Measurements from ENCODE around the gene ZNF213.

ZNF213 gene, protein sequence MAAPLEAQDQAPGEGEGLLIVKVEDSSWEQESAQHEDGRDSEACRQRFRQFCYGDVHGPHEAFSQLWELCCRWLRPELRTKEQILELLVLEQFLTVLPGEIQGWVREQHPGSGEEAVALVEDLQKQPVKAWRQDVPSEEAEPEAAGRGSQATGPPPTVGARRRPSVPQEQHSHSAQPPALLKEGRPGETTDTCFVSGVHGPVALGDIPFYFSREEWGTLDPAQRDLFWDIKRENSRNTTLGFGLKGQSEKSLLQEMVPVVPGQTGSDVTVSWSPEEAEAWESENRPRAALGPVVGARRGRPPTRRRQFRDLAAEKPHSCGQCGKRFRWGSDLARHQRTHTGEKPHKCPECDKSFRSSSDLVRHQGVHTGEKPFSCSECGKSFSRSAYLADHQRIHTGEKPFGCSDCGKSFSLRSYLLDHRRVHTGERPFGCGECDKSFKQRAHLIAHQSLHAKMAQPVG

DNA sequence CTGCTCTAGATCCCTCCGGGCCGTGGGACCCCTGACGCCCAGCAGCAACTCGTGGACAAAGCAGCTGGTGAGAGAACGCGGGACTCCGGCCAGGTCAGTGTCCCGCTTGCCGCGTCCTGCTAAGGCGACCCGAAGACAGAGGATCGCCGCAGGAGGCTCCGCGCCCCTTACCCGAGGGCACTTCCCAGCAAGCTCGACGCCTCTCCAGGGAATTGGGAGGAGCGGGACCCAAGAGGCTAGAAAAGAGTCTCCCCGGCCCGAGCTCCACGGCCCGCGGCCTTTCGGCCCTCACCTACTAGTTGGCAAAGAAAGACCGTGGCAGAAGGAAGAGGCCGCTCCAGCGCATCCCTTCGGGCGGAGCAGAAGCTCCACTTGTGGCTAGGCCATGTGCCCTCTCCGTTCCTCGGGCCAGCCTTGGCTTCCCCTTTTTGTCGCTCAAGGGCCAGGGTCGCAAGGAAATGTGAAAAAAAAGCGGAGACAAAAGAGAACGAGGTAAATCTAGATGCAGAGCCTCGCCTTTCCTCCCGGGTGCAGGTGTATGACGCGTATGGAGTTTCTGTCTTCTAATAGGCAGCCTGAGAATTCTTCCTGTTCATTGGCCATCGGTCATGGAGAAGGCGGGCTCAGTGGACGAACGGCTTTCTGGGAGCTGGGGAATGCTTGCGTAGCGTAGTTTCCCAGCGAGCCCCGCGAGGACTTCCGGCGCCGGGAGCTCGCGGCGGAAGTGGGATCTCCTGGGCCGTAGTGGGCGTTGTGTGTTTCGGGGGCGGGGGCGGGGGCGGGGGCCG is at the start of gene ZNF213:
Gene ZNF213, plus strand, starts transcription at position 692 of the 788 bp plus-strand sequence. CDS start 2,252 bp downstream, outside the sequence.
- DNase-seq (ENCODE audit: low spot score), result peak; percentile 98

DNA sequence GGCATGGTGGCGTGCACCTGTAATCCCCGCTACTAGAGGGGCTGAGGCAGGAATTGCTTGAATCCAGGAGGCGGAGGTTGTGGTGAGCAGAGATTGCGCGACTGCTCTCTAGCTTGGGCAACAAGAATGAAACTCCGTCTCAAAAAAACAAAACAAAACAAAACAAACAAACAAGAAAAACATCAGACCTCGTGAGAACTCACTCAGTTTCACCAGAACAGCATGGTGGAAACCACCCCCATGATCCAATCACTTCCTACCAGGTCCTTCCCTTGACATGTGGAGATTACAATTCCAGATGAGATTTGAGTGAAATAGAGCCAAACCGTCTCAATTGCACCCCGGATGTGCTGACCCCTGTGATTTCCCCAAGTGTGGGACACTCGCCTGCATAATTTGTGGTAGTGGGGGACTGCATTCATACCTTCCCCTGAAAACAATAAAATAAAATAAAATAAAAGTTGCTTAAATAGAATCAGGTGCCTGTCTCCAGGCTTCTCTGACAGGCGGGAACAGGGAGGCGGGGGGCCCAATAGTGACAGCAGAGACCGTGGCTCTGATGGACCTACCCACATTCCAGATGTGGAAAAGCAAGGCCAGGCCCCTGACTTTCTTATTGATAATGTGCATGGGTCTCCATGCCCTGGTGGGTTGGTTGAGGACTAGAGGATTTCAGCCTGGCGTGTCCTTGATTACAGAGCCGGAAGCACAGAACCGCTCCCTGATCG is 48.8 kb upstream of the ZNF213 start:
- no peak for DNase-seq (ENCODE audit: low spot score)

DNA sequence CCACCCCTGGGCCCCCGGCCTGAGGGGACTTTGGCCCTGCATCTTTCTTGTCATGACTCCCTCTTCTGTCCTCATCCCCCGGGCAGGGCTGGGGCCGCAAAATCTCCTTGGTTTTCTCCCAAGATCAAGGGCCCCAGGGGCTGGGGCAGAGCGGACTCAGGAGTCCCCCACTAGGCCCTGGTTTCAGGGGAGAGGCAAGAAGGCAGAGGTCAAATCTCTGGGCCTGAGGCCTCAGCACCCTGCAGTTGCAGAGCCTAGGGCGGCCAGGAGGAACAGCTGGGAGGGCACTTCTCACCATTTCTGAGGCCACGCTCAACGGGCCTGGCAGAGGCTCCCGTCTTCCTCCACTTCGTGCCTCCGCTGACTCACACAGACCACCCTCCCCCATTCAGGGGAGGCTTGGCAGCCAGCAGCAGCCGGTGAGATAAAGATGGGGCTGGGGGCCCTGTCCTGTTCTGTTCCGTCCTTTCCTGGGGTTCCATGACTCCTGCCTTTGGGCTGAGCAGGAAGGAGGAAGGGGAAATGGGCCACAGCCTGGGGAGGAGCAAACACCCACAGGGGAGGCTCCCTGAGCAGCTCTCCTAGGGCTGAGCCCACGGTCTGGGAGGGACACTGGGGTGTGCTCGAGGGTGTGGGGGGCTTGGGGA is 48.1 kb upstream of the ZNF213 start:
- no peak for DNase-seq (ENCODE audit: low spot score)

DNA sequence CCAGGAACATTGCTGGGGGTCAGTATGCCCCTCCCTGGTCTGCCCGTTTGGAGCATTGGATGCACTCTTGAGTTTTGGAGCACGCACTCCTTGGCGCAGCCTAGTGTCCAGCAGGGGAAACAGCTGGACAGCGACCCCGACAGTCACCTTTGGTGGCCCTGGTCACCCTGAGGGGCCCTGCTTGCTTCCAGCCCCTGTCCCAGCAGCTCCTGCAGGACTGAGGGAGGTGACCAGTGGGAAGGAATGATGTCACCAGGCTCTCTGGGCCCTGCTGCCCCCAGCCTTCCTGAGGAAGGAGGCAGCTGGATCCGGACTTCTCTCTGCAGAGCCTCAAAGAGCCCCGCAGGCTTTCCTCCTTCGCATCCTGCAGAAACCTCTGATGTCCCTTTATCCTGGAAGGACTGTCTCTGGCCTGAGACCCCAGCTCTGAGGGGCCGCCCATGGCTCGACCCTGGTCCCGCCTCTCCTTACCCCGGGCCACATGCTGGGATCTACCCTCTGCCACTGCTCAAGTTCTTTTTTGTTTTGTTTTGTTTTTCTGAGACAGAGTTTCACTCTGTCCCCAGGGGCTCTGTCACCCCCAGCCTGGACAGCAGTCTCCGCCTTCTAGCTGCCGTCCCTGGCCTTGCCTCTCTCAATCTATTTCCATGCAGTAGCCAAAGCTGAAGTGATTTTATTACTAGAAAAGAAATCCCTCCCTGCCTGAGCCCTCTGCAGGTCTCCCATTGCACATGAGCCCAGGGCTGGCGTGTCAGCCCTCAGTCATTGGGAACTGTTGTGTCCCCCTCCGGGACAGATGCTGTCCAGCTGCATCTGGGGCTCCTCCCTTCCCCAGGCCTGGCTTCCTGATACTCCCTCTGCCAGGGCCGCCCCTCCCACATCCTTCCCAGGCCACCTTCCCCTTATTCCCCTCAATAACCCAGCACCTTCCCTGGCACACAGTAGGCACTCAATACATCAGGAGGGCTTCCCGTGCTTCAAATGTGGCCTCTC is 47.3 kb upstream of the ZNF213 start:
- no peak for DNase-seq (ENCODE audit: low spot score)

DNA sequence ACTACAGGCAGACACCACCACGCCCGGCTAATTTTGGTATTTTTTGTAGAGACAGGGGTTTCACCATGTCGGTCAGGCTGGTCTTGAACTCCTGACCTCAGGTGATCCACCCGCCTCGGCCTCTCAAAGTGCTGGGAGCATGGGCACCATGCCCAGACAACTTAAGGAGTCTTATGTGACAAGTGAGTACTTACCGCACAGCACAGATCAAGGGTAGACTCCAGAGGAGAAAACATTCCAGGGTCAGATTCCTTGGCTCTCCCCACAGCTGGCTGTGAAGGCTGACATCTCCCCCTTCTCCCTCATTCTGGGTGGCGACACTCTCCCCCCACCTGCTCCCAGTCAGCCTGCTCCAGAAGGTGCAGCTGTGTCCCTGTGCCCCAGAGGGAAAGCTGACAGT is 46.4 kb upstream of the ZNF213 start:
- DNase-seq (ENCODE audit: low spot score), result no peak

DNA sequence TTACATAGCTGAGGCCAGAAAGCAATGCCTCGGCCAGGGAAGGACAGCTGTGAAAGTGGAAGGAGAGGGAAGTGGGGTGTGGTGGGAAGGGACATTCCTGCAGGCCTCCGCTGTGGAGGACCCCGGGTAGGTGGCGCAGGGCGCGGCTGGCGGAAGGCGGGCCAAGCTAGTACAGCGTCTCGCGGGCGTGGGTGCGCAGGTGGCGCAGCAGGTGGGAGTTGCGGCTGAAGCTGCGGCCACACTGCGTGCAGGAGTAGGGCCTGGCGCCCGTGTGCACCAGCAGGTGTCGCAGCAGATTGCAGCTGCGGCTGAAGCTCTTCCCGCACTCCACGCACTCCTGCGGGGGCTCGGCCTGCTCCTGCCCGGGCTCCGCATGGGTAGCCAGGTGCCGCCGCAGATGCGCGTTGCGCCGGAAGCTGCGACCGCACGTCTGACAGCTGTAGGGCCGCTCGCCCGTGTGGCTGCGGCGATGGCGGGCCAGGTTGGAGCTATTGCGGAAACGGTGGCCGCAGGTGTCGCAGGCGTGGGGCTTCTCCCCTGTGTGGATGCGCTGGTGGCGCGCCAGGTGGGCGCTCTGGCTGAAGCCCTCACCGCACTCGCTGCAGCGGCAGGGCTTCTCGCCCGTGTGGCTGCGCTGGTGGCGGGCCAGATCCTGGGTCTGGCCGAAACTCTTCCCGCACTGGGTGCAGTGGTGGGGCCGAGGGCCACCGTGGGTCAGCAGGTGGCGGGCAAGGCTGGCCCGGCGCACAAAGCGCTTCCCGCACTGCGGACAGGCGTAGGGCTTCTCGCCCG is 45.7 kb upstream of the ZNF213 start:
- DNase-seq (ENCODE audit: low spot score), result no peak

DNA sequence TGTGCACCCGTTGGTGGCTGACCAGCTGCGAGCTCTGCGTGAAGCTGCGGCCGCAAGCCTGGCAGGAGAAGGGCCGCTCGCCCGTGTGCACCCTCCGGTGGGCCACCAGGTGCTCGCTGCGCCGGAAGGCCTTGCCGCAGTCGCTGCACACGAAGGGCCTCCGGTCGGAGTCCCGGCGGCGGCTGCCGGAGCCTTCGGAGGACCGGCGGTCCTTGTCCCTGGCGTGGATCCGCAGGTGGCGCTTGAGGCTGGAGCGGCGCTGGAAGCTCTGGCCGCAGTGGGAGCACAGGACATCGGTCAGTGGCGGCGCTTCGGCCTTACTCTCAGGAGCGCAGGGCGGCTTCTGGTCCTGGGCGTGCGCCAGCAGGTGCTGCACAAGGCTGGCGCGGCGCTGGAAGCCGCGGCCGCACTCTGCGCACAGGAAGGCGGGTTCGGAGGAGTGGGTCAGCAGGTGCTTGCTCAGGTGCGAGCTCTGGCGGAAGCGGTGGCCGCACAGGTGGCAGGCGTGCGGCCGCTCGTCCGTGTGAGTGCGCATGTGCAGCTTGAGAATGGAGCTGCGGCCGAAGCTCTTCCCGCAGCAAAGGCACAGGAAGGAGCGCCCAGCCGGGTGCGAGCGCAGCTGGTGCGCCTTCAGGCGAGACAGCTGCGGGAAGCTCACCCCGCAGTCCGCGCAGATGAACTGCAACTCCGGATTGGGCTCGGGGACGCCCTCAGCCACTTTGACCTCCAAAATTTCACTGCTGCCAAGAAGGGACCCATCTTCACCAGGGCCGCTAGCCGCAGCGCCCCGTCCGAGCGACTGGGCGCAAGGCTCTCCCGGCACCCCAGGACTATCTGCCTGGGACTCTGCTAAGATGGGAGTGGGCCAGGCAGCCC is 44.9 kb upstream of the ZNF213 start:
- DNase-seq (ENCODE audit: low spot score), result no peak

DNA sequence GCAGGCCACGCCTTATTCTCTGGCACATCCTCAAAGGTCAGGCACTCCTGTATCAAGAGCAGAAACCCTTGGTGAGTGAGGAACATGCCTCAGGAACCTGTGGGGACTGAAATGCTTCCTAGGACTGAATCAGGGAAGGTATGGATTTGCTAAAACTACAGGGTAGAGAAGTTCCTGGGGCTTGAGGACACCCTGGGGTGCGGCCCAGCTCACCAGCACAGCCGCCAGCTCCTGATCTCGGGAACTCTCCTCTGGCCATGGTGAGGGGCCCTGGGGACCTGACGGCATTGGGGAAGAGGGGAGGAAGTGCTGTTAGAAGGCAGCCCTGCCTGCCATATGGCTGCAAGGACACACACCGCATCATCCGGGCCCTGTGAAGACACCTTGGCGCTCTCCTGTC is 43.3 kb upstream of the ZNF213 start:
- no peak for DNase-seq (ENCODE audit: low spot score)

DNA sequence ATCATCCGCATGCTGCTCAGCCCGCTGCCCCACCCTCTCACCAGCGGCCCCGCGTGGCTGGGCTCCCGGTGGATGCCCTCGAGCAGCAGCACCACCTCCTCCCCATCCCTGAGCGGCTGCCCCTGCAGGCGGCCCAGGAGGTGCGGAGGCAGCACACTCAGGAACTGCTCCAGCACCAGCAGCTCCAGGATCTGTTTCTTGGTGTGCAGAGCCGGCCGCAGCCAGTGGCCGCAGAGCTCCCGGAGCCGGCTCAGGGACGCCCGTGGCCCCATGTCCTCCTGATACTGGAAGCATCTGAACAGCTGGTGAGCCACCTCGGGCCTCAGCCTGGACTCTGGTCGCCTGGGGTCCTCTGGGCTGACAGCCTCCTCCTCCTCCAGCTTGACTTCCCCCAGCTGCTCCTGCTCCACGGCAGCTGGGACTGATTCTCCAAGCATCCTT is 42.3 kb upstream of the ZNF213 start:
- DNase-seq (ENCODE audit: low spot score), result no peak

DNA sequence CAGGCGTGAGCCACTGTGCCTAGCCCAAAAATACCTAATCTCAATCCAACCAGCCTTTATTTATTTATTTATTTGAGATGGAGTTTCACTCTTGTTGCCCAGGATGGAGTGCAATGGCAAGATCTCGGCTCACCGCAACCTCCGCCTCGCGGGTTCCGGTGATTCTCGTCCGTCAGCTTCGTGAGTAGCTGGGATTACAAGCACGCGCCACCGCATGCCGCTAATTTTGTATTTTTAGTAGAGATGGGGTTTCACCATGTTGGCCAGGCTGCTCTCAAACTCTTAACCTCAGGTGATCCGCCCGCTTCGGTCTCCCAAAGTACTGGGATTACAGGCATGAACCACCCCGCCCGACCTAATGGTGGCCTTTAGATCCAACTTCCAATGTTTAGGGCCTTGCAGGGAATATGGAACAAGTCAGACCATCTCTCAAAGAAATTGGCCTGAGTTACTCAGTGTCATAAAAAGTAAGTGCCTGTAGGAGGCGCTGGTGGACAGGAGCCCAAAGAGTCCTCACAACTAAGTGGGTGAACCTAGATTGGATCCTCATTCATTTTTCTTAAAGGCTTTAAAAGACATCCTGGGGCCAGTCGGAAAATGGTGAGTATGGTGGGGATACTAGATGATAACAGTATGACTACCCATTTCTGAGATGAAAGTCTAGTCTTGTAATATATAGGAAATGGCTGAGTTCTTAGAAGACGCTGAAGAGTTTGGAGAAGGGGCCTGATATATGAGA is 40.4 kb upstream of the ZNF213 start:
- DNase-seq (ENCODE audit: low spot score), result peak; percentile 76

DNA sequence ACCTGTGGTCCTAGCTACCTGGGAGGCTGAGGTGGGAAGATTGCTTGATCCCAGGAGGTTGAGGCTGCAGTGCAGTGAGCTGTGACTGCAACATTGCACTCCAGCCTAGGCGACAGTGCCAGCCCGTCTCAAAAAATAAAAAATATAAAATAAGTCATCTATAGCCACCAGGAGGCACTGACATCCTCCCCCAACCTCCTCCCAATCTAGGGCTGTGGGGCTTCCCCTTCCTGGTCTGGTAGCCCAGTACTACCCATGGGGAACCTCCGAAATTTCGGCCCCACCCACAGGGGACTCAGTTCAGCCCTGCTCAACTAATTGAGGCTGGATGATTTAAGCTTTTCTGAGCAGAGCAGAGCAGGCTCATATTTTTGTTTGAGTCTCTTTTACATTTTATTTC is 39.0 kb upstream of the ZNF213 start:
- peak; percentile 32 for DNase-seq (ENCODE audit: low spot score)

DNA sequence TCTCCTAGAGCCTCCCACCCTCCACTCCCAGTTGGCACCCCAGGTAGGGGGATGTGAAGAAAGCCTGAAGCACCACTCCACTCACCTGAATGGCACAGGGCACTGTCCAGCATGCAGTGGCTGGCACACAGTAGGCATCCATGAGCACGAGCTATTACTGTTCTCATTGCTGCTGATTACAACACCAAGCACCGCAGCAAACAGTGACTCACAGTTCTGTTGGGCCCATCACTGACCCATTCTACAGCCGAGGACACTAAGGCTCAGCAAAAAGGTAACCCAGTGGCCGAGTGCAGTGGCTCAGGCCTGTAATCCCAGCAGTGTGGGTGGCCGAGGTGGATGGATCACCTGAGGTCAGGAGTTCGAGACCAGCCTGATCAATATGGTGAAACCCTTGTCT is 38.5 kb upstream of the ZNF213 start:
- no peak for DNase-seq (ENCODE audit: low spot score)

DNA sequence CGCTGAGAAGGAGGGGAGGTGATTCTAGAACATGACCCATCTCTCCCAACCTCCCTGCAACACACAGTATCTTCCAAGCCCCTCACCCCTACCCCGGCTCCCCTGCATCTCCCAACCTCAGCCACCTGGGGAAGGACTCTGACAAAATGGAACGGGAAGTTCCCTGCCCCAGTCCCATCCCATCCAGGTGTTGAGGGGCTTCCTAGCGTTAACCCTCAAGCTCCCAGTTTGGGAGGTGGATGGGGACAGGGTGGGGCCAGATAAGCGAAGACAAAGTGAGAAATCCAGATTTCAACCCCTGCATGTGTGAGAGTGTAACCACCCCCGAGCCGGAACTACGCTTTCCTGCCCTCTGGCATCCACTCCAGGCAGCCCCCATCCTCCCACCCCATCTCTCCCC is 37.6 kb upstream of the ZNF213 start:
- DNase-seq (ENCODE audit: low spot score), result no peak

DNA sequence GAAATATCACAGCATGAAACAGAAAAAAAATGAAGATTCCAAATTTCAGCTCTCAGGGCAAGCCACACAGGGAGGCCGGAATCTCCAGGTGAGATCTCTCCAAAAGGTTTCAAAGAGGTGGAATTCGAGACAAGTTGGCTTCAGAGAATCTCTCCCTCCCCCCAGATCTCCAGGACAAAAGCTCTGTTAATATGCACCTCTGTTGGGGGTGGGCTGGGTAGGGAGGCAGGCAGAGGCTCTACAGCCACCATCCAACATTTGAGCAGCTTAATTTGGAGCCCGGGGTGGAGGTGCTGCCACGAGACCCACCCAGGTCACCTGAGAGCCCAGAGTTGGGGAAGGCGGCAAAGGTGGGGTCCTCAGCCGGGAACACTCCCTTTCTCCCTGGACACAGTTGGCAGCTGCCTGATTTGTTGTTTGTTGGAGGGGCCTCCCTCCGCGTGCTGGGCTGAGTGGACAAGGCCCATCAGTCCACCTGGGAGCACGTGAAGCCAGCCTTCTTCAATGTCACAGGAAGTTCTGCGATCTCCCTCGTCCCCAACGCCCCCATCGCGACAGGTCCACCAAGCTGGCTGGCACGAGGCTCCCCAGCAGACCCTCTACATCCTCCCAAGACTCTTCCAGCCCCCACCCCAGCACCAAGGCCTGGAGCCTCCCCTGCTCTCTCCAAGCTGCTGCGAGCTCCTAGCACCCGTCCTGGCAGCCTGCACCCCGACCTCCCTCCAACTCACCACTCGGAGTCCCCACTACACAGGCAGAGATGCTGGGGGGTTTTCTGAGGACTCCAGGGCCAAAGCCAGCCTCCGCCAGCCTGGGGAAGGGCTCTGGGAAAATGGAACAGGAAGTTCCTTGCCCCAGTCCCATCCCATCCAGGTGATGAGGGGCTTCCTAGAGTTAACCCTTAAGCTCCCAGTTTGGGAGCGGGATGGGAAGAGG is 36.1 kb upstream of the ZNF213 start, which contains the start of gene ZSCAN10:
Gene ZSCAN10, minus strand, starts transcription at position 836 of the 936 bp plus-strand sequence. CDS start 6,357 bp downstream, outside the sequence.
- DNase-seq (ENCODE audit: low spot score), result no peak

DNA sequence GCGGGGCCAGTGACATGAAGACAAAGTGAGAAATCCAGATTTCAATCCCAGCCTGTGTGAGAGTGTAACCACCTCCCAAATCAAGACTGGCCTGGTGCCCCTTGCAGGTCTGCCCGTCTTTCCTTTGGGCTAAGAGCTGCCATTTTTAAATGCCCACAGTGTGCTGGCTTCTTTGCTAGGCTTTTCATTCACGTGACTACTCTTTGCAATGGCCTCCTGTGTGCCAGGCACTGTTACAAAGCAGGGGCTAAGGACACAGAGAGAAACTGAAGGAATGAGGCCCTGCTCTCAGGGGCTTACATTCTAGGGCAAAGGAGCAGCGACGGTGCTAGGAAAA is 35.5 kb upstream of the ZNF213 start:
- no peak for DNase-seq (ENCODE audit: low spot score)

DNA sequence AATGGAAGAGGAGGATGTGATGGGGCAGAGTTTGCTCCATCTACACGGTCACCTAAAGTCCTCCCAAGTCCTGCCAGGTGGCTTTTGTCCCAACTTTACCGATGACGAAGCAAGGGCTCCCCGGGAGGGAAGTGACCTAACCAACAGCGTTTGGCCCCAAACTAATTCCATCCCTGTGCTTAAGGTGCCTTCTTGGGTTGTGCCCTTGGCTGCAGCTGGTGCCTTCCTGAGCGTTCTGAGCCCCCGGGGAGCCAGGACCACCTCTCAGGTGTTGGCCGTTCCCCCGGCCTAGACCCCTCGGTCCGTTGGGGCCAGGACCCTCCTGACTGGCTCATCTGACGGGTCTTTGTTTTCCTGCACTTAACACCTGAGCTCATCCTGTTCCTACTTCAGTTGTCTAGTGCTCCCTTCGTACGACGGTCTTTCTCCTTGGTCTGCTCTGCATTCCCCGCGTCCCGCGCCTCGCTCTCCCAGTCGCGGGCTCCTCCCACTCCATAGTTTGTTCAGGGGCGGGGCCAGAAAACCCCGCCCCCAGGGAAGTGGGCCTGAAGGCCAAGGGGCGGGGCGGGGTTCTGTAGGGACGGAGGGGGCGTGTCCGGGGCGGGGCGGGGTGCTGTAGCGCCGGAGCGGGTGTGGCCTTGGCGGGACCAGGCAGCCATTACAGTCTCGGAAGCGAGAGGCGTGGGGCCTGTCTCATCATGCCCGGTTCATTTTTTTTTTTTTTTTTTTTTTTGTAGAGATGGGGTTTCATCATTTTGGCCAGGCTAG is 34.9 kb upstream of the ZNF213 start:
- peak; percentile 95 for DNase-seq (ENCODE audit: low spot score)

Measured in hematopoietic multipotent progenitor cell treated with erythropoietin and hydrocortisone succinate and interleukin-3 and kit ligand, for 15 days (in vitro differentiated cells).